Measurements from ENCODE around the gene DNAI4.

- TF ChIP-seq CTCF (conservative IDR thresholded peaks at IDR 0.05; ENCODE audit: low read depth, low read length): no peak
- TF ChIP-seq, protein P1, sequence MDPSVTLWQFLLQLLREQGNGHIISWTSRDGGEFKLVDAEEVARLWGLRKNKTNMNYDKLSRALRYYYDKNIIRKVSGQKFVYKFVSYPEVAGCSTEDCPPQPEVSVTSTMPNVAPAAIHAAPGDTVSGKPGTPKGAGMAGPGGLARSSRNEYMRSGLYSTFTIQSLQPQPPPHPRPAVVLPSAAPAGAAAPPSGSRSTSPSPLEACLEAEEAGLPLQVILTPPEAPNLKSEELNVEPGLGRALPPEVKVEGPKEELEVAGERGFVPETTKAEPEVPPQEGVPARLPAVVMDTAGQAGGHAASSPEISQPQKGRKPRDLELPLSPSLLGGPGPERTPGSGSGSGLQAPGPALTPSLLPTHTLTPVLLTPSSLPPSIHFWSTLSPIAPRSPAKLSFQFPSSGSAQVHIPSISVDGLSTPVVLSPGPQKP (IDR thresholded peaks at IDR 0.05; ENCODE audit: borderline replicate concordance, low read depth, low read length): no peak
- TF ChIP-seq RAD21 (IDR thresholded peaks at IDR 0.05; ENCODE audit: low read length): no peak
These were observed 71.3 kb downstream of the DNAI4 start for GRCh38 chr1:66853379-66853778.

Data from IMR-90 (cell line).